ENCODE data around the gene MAPK6.

The MAPK6 gene

GRCh38 chr15:52023169-52023922 lies 4.3 kb downstream of the MAPK6 start:
- no peak for DNase-seq (ENCODE audit: extremely low spot score)
- POLR2A ChIA-PET: no interaction called here
- CTCF ChIA-PET: interaction anchor here (1.2 kb wide), 1 partner anchor 37 kb away, joined by 3 read pairs; no protein-coding TSS in a partner anchor
- TF ChIP-seq CTCF (IDR thresholded peaks at IDR 0.05; ENCODE audit: control extremely low read depth, extremely low read depth, low read depth, missing control alignments): no peak

- CTCF ChIA-PET: interaction anchor here (1.5 to 2.5 kb wide), 4 partner anchors 9 to 50 kb away, joined by 3 to 12 read pairs (median 8); no protein-coding TSS in a partner anchor
- no peak for TF ChIP-seq CTCF (IDR thresholded peaks at IDR 0.05; ENCODE audit: control extremely low read depth, extremely low read depth, low read depth, missing control alignments)
- POLR2A ChIA-PET: interaction anchor here (0.6 to 1.0 kb wide), 3 partner anchors 11 to 554 kb away, joined by 3 to 6 read pairs (median 4); no protein-coding TSS in a partner anchor
- DNase-seq (ENCODE audit: extremely low spot score): no peak
These were observed 9.5 kb downstream of the MAPK6 start for GRCh38 chr15:52028431-52029093.

GRCh38 chr15:52030010-52030409 lies 11.0 kb downstream of the MAPK6 start:
- ChIA-PET CTCF (interaction anchor here (0.7 to 2.5 kb wide), 9 partner anchors 10 to 178 kb away, joined by 3 to 12 read pairs (median 3); no protein-coding TSS in a partner anchor), POLR2A (interaction anchor here (0.6 kb wide), 1 partner anchor 16 kb away, joined by 5 read pairs; no protein-coding TSS in a partner anchor)
- no peak for DNase-seq (ENCODE audit: extremely low spot score)
- no peak for TF ChIP-seq CTCF (IDR thresholded peaks at IDR 0.05; ENCODE audit: control extremely low read depth, extremely low read depth, low read depth, missing control alignments)

- ChIA-PET CTCF (no interaction called here), POLR2A (no interaction called here)
- no peak for TF ChIP-seq CTCF (IDR thresholded peaks at IDR 0.05; ENCODE audit: control extremely low read depth, extremely low read depth, low read depth, missing control alignments)
- DNase-seq (ENCODE audit: extremely low spot score): no peak
These were observed 12.5 kb downstream of the MAPK6 start for GRCh38 chr15:52031556-52031955.

GRCh38 chr15:52037889-52038505 lies 19.0 kb downstream of the MAPK6 start:
- CTCF ChIA-PET: interaction anchor here (0.7 to 2.0 kb wide), 7 partner anchors 8 to 41 kb away, joined by 3 to 10 read pairs (median 5); no protein-coding TSS in a partner anchor
- POLR2A ChIA-PET: interaction anchor here (0.7 to 1.5 kb wide), 2 partner anchors 22 to 142 kb away, joined by 3 to 4 read pairs; no protein-coding TSS in a partner anchor
- no peak for DNase-seq (ENCODE audit: extremely low spot score)
- TF ChIP-seq CTCF (IDR thresholded peaks at IDR 0.05; ENCODE audit: control extremely low read depth, extremely low read depth, low read depth, missing control alignments): no peak

Data from GM10248 (cell line).